GM12891 (cell line): ENCODE data around the gene LGI1.

Experiments
- PAX5 ChIP-seq: IDR thresholded peaks from 2 replicates; pipeline ENCODE4 v1.6.1; 2011; ENCODE audit warnings: low read length, moderate library complexity, mild to moderate bottlenecking; ENCODE audit not compliant: insufficient read depth, severe bottlenecking
- POLR2A ChIP-seq: IDR thresholded peaks from 2 replicates; pipeline ENCODE4 v1.6.1; 2011; ENCODE audit warnings: low read depth, low read length, control low read depth
- POLR2AphosphoS5 ChIP-seq: IDR thresholded peaks from 2 replicates; pipeline ENCODE4 v1.6.1; 2011; ENCODE audit warnings: low read depth, low read length, control low read depth
- POU2F2 ChIP-seq: IDR thresholded peaks from 2 replicates; pipeline ENCODE4 v1.6.1; 2011; ENCODE audit warnings: low read depth, mild to moderate bottlenecking, control low read depth, low read length, moderate library complexity
- SPI1 ChIP-seq: IDR thresholded peaks from 2 replicates; pipeline ENCODE4 v1.6.1; 2011; ENCODE audit warnings: low read depth, low read length, control low read depth
- TAF1 ChIP-seq: IDR thresholded peaks from 2 replicates; pipeline ENCODE4 v1.6.1; 2011; ENCODE audit warnings: low read depth, low read length, control low read depth

- TF ChIP-seq TAF1, result no peak
- no peak for TF ChIP-seq POLR2A
- no peak for TF ChIP-seq POLR2AphosphoS5
- TF ChIP-seq SPI1, result no peak
- TF ChIP-seq POU2F2, result no peak
- TF ChIP-seq PAX5, result no peak
Measured at GRCh38 chr10:93711891-93712290, 45.8 kb upstream of the LGI1 start.
